Measurements from ENCODE around the gene FABP6.

DNA sequence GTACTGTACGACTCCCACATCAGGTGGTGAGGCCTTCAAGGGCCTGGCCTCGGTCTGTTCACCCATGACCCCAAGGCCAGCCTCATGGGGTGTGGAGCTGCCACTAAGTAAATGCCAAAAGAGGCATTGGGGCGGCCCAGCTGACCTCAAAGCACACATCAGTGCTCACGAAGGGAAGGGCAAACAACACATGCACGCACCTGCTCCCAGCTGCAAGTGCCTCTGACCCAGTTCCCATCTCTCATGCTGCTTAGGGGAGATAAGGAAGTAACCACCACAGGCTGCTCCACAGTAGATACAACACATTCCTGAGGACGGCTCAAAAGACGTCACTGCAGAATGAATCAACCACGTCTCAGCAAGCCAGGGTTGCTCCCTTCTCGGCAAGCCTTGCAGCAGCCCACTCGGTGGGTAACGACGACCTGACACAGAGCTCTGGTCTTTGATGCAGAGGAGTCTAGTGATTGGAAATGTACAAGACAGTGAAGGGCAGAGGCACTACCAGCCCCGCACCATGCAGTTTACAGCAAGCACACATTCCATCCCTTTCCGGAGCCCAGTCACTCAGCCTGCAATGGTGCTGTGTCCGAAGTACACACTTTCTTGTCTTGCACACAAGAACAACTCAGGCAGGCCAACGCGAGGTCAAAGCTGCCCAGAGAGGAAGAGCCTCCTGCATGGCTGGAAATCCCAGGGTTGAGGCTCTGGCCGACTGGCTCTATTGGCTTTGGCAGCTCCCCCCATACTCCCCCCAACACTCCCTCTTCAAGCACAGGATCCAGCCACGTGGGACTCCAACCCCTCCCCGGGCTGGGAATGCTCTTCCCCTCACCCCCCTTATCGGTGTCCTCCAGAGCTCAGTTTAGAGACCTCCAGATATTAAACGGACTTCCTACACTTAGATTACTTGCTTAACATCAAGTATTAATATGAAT is 31.8 kb downstream of the FABP6 start:
- TF ChIP-seq, protein P1, sequence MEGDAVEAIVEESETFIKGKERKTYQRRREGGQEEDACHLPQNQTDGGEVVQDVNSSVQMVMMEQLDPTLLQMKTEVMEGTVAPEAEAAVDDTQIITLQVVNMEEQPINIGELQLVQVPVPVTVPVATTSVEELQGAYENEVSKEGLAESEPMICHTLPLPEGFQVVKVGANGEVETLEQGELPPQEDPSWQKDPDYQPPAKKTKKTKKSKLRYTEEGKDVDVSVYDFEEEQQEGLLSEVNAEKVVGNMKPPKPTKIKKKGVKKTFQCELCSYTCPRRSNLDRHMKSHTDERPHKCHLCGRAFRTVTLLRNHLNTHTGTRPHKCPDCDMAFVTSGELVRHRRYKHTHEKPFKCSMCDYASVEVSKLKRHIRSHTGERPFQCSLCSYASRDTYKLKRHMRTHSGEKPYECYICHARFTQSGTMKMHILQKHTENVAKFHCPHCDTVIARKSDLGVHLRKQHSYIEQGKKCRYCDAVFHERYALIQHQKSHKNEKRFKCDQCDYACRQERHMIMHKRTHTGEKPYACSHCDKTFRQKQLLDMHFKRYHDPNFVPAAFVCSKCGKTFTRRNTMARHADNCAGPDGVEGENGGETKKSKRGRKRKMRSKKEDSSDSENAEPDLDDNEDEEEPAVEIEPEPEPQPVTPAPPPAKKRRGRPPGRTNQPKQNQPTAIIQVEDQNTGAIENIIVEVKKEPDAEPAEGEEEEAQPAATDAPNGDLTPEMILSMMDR (IDR thresholded peaks at IDR 0.05) = no peak
- peak; percentile 33 to 45 (median 42) for TF ChIP-seq POLR2AphosphoS5 (IDR thresholded peaks at IDR 0.05)
- TF ChIP-seq POLR2A (IDR thresholded peaks at IDR 0.05) = peak; percentile 32
